Glutamatergic neuron (in vitro differentiated cells): ENCODE data around the gene ABR. TPM values are rescaled to one million over a fixed set of nuclear protein-coding genes. Genes with fewer than 3 reads are reported as not detected.

ENCODE experiments used
- DNase-seq: peaks from one replicate; pipeline ENCODE4 v3.0.0; 2022
- H3K27ac Mint-ChIP-seq: one replicate; pipeline ENCODE4 v1.8.0; 2020; ENCODE audit warnings: mild to moderate bottlenecking, mixed read lengths, inconsistent platforms; ENCODE audit not compliant: unreplicated experiment
- H3K27me3 Mint-ChIP-seq: one replicate; pipeline ENCODE4 v1.8.0; 2020; ENCODE audit warnings: mild to moderate bottlenecking, moderate library complexity, mixed read lengths, inconsistent platforms; ENCODE audit not compliant: unreplicated experiment
- H3K36me3 Mint-ChIP-seq: one replicate; pipeline ENCODE4 v1.8.0; 2020; ENCODE audit warnings: mild to moderate bottlenecking, mixed read lengths, inconsistent platforms; ENCODE audit not compliant: unreplicated experiment
- H3K4me1 Mint-ChIP-seq: one replicate; pipeline ENCODE4 v1.8.0; 2020; ENCODE audit warnings: mild to moderate bottlenecking, low read depth, mixed read lengths, inconsistent platforms; ENCODE audit not compliant: unreplicated experiment
- H3K4me3 Mint-ChIP-seq: one replicate; pipeline ENCODE4 v1.8.0; 2020; ENCODE audit warnings: mild to moderate bottlenecking, mixed read lengths, inconsistent platforms; ENCODE audit not compliant: unreplicated experiment
- H3K9me3 Mint-ChIP-seq: one replicate; pipeline ENCODE4 v1.8.0; 2020; ENCODE audit warnings: mild to moderate bottlenecking, moderate library complexity, mixed read lengths, inconsistent platforms; ENCODE audit not compliant: unreplicated experiment
- CTCF ChIP-seq: fragments of 200-600 bp; sonication (generic); IDR thresholded peaks from one replicate; pipeline ENCODE4 v1.5.0; 2021; ENCODE audit not compliant: partially characterized antibody, unreplicated experiment
- total RNA-seq: library from RNA; stranded (reverse); fragmentation: NEBNext Ultra II Directional; extraction: Animal tissue kit (Norgen Biotek cat#: 25700); gene quantifications from one replicate; pipeline ENCODE4 v1.2.1, GENCODE V29; 2021; ENCODE audit not compliant: unreplicated experiment

The ABR gene
- total RNA-seq, 1 donor from 2014 or later = 219 TPM

GRCh38 chr17:1025733-1026598 is 153.8 kb downstream of the ABR start:
- Mint-ChIP-seq H3K36me3 (no peaks in the 10 kb centered on the region), H3K4me1 (peaks cover 18% of the 10 kb centered on the region), H3K9me3 (peaks cover 6% of the 10 kb centered on the region), H3K4me3 (no peak overlapping the region), H3K27ac (no peak overlapping the region), H3K27me3 (peaks cover 17% of the 10 kb centered on the region)
- TF ChIP-seq CTCF = no peak
- DNase-seq = no peak

DNA sequence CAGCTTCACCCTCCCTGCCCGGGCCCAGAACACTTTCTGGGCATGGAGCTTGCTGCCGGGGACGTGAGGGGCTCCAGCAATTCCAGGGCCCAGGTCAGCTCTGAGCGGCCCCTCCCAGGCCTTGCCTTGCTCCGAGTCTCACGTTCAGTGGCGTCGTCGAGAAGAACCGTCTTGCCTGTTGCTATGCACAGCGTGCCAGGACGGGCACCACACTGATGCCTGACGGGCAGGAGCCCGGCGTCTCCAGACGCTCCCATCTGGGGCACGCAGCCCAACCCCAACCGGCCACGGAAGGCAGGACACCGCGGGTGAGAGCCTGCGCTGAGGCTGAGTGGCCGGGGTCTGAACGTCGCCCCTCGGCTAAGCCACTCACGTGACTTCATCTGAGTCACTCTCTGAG is 155.7 kb downstream of the ABR start:
- no peak for DNase-seq
- Mint-ChIP-seq H3K4me1 (peaks cover 10% of the 10 kb centered on the region), H3K4me3 (no peak overlapping the region)

GRCh38 chr17:1022278-1023024 is 157.3 kb downstream of the ABR start:
- Mint-ChIP-seq H3K4me3 (no peak overlapping the region), H3K9me3 (peaks cover 6% of the 10 kb centered on the region), H3K36me3 (no peaks in the 10 kb centered on the region), H3K27me3 (peaks cover 11% of the 10 kb centered on the region), H3K27ac (no peak overlapping the region), H3K4me1 (peaks cover 8% of the 10 kb centered on the region)
- no peak for TF ChIP-seq CTCF
- no peak for DNase-seq

More for the DNA sequence above, 155.7 kb downstream of the ABR start:
- no peak overlapping the region for H3K27ac Mint-ChIP-seq
- H3K36me3 Mint-ChIP-seq = no peaks in the 10 kb centered on the region
- peaks cover 13% of the 10 kb centered on the region for H3K27me3 Mint-ChIP-seq
- peaks cover 8% of the 10 kb centered on the region for H3K9me3 Mint-ChIP-seq
- no peak for TF ChIP-seq CTCF

DNA sequence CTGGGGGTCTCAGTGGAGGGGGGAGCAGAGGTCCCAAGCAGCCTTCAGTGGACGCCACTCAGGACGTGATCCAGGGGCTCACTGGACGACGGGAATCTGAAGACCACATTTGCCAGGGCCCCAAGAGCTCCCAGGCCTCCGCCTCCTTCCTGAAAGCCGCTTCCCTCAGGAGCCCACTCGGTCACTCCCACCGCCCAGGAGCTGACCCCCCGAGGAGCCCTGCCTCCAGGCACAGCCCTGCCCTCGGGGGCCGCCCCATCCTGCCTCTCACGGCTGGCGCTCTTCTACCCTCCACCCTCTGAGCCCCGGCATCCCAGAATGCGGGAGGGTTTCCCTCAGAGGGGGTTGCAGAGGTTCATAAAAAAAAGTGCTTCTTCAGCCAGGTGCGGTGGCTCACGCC is 158.6 kb downstream of the ABR start:
- no peak overlapping the region for H3K4me3 Mint-ChIP-seq
- DNase-seq = no peak
- H3K27ac Mint-ChIP-seq = no peak overlapping the region
- peaks cover 11% of the 10 kb centered on the region for H3K27me3 Mint-ChIP-seq
- H3K4me1 Mint-ChIP-seq = peaks cover 8% of the 10 kb centered on the region
- H3K36me3 Mint-ChIP-seq = no peaks in the 10 kb centered on the region
- H3K9me3 Mint-ChIP-seq = peaks cover 6% of the 10 kb centered on the region
- TF ChIP-seq CTCF = no peak

GRCh38 chr17:1019451-1019850 is 160.3 kb downstream of the ABR start:
- DNase-seq = no peak
- Mint-ChIP-seq H3K9me3 (peaks cover 6% of the 10 kb centered on the region), H3K36me3 (no peaks in the 10 kb centered on the region), H3K4me1 (peaks cover 8% of the 10 kb centered on the region), H3K4me3 (no peak overlapping the region), H3K27ac (peak overlapping the region; percentile 3), H3K27me3 (peaks cover 7% of the 10 kb centered on the region)
- no peak for TF ChIP-seq CTCF
